Bone marrow (tissue), 2 donors: ENCODE results near the gene FBXO46.
A peak's percentile ranks its signal among the peaks of the same experiment; 100 is the strongest.
"Not testable (repeated sequence)": the region's sequence is repeated elsewhere in the genome, so short reads cannot be mapped to it uniquely, and the experiment has no call there.

Experiments used
- DNase-seq, 2 donors: peaks; one replicate each; lab custom pipeline; 2025; lab: John Stamatoyannopoulos, UW

The FBXO46 gene

GRCh38 chr19:45720065-45720464, 10.6 kb downstream of the FBXO46 start:
- not testable (repeated sequence) for DNase-seq

- no peak for DNase-seq
These were observed 12.6 kb downstream of the FBXO46 start for GRCh38 chr19:45717983-45718650.

- DNase-seq: peak; percentile 83 to 99
These were observed 13.3 kb downstream of the FBXO46 start for GRCh38 chr19:45717131-45717982.

DNA sequence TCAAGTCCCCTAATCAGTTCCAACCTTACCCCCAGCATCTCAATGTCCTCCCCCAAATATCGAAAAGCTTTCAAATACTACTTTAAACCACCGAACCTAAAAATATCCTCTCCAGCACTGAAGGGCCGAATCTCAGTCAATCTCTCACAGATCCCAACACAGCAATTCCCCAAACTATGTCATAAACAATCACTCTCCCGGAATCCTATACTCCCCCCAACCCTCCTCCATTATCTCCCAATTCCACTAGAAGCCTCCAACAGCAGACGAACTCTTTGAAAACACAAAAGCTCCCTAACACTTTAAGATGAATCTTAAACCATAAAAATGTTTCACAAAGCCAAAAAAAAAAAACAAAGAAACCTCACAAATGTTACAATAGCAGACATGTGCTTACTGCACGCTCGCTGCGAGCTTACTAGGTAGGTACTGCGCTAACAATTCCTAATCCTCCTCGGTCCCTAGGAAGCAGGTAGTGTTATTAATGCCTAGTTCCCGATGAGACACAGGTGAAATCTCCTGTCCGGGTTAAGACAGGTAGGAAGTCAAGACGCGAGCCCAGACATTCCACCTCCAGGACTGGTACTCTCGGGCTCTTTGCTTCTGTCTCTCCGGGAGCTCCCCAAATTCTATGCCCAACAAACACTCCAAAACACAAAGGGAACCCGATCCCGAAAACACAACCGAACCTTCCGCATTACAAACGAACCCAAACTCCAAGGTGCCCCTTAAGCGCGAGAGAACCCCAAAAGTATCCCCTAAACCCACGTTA, 14.2 kb downstream of the FBXO46 start:
- DNase-seq: no peak

- DNase-seq: no peak
These were observed 15.6 kb downstream of the FBXO46 start for GRCh38 chr19:45715139-45715538.

- no peak for DNase-seq
These were observed 17.6 kb downstream of the FBXO46 start for GRCh38 chr19:45713141-45713540.

DNA sequence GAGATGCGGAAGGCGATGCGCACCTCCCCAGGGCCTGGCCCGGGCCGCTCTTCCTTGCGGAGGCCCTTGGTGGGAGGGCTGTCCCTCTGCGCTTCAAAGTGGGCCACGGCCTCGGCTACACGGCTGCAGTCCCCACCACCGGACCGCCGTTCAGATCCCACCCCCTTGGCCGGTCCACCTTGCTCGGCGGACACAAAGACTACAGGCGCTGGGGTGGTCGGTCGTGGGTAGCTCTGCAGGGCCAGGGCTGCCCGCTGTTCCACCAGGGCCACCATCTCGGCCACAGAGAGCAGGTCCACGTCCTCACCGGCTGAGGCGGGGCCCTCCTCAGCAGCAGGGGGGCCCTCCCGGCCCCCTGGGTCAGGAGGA, 18.0 kb downstream of the FBXO46 start:
- no peak for DNase-seq

DNA sequence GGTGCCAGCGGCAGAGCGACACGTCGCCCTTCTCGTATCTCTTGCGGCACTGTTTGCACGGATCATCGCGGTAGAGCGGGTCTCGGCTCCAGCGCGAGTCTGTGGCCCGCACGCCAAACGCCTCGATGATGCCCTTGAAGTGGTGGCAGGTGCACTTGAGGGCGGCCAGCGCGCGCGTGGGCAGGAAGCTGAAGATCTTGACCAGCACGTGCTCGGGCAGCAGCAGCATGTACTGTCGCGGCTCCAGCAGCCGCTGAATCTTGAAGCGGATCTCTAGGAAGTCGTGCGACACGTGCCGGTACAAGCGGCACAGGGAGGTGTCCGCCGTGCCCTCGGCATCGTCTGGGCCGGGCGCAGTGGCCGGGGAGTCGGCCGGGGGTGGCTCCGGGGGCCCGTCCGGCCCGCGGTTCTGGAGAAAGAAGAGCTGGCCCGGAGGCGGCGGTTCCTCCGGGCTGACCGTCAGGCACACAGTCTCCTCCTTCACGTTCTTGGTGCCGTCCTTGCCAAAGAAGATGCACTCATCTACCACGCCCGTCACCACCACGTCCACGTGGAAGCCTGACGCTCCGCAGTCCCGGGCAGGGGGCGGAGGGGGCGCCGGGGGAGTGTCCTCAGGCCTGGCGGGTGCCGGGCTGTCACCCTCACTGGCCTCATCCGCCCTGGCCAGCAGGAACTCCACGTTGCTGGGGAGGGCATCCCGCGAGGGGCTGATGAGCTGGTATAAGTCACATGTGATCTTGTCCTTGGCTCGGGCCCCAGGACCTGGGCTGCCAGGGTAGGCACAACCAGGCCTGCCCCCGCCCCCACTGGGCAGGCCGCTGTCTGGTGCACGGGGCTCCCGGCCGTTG, 18.6 kb downstream of the FBXO46 start:
- no peak for DNase-seq

GRCh38 chr19:45710356-45711130, 20.2 kb downstream of the FBXO46 start:
- no peak for DNase-seq

GRCh38 chr19:45705710-45706415, 24.8 kb downstream of the FBXO46 start:
- no peak for DNase-seq

DNA sequence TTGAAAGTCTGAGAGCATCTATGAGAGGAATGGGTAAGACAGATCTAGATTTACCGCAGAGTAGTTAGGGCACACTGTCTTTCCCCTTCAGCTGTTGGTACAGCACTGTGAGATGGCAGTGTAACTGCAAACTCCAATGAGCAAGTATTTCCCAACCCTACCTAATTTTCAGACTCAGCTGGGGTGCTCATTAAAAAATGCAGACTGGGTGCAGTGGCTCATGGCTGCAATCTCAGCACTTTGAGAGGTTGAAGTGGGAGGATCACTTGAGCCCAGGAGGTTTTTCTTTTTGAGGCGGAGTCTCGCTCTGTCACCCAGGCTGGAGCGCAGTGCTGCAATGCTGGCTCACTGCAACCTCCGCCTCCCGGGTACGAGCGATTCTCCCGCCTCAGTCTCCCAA, 25.6 kb downstream of the FBXO46 start:
- no peak for DNase-seq

DNA sequence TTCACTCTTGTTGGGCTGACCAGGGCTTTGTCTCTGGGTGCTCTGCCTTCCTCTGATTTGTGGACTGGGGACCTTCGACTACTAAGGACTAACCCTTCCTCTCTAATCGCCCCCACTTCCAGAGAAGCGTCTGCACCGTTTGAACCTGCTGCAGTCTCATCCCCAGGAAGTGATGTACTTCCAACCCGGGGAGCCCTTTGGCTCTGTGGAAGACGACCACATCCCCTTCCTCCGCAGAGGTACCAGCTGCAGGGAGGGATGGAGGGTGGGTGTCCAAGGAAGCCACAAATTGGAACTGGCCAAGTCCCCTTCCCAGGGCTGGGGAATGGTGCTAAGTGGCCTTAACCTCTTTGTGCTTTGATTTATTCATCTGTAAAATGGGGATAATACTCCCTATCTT, 29.0 kb downstream of the FBXO46 start:
- no peak for DNase-seq

DNA sequence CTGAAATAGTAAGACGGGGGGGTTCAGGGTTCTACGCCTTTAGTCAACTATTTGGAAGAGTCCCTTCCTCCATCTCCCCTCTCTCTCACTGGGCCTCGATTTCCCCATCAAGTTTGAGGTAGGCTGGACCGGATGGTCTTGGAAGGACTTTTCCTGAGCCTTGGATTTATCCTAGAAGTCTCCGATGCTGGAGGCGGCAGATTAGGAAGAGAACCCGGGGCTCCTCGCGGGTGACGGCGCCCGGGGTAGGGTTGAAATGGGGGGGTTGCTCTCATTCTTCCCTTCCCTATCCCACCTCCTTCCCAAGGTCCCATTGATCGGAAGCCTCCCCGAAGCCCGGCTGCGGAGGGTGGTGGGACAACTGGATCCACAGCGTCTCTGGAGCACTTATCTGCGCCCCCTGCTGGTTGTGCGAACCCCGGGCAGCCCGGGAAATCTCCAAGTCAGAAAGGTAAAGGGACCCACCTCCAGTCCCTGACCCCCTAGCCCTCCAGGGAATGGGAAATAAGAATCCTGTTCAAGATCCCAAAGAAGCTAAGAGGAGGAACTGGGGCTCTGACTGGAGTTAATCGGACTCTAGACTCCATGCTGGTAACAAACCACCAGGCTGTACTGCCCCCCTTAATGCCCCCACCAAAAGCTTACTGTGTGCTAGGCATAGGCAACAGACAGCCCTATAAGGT, 37.4 kb downstream of the FBXO46 start:
- peak in 1 of 2 donors; percentile 68 for DNase-seq

GRCh38 chr19:45692187-45693105, 38.2 kb downstream of the FBXO46 start, which contains the start of gene QPCTL:
QPCTL (plus strand) TSS chr19:45692666; CDS start chr19:45692704, 38 bp downstream.
- DNase-seq: peak; percentile 93 to 99

- peak in 1 of 2 donors; percentile 91 for DNase-seq
These were observed 39.0 kb downstream of the FBXO46 start, which contains the start of gene SNRPD2 for GRCh38 chr19:45691516-45692186. SNRPD2 (minus strand) TSS chr19:45691953; CDS start chr19:45691888, 65 bp downstream.

- DNase-seq: no peak
These were observed 43.1 kb downstream of the FBXO46 start for GRCh38 chr19:45687599-45687998.

GRCh38 chr19:45685045-45685444, 45.7 kb downstream of the FBXO46 start:
- not testable (repeated sequence) for DNase-seq

DNA sequence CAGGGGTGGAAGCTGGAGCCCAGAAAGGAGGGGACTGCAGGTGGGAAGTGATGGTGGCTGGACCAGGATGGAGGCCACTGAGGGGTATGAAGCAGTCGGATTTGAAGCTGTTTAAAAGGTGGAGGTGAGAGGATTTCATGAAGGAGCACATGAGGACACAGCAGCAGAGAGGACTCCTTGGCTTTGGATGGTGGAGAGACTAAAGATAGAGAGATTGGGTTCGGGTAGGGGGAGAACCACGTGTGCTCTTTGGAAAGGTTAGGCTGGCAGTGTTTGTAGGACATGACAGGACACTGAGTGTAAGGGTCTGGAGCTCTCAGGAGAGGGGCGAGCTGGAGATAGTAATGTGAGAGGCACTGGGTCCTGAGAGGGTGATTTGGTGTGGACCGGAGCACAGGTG, 47.8 kb downstream of the FBXO46 start:
- DNase-seq: no peak
